H9 (cell line): ENCODE data around the gene COL5A2. TPM values are rescaled to one million over a fixed set of nuclear protein-coding genes. Genes with fewer than 3 reads are reported as not detected.

Experiments used
- DNase-seq: peaks from one replicate; pipeline ENCODE4 v3.0.0-alpha.2; 2017
- H2AFZ ChIP-seq: one replicate; pipeline ENCODE4 v1.6.1; 2013; ENCODE audit warnings: mild to moderate bottlenecking, low read length, control low read depth, moderate library complexity
- H2AK5ac ChIP-seq: 2 replicates; pipeline ENCODE4 v1.6.1; 2013; ENCODE audit warnings: low read length, control low read depth, mixed read lengths; ENCODE audit not compliant: insufficient read length
- H2BK120ac ChIP-seq: one replicate; pipeline ENCODE4 v1.6.1; 2013; ENCODE audit warnings: low read depth, mild to moderate bottlenecking, low read length, control low read depth, inconsistent platforms; ENCODE audit not compliant: poor library complexity, severe bottlenecking
- H2BK12ac ChIP-seq: 2 replicates; pipeline ENCODE4 v1.6.1; 2013; ENCODE audit warnings: low read length, control low read depth, mixed read lengths, low read depth; ENCODE audit not compliant: insufficient read length
- H2BK15ac ChIP-seq: 2 replicates; pipeline ENCODE4 v1.6.1; 2013; ENCODE audit warnings: low read depth, low read length, control low read depth
- H2BK20ac ChIP-seq: one replicate; pipeline ENCODE4 v1.6.1; 2013; ENCODE audit warnings: low read depth, mild to moderate bottlenecking, low read length, control low read depth, inconsistent platforms; ENCODE audit not compliant: poor library complexity, severe bottlenecking
- H2BK5ac ChIP-seq: 2 replicates; pipeline ENCODE4 v1.6.1; 2013; ENCODE audit warnings: low read length, control low read depth, mixed read lengths; ENCODE audit not compliant: insufficient read length
- H3K14ac ChIP-seq: 2 replicates; pipeline ENCODE4 v1.6.1; 2013; ENCODE audit warnings: low read length, control low read depth; ENCODE audit not compliant: insufficient read depth
- H3K18ac ChIP-seq: 2 replicates; pipeline ENCODE4 v1.6.1; 2013; ENCODE audit warnings: low read depth, mild to moderate bottlenecking, mixed read lengths, low read length, control low read depth; ENCODE audit not compliant: insufficient read length
- H3K23ac ChIP-seq: 2 replicates; pipeline ENCODE4 v1.6.1; 2013; ENCODE audit warnings: low read length, control low read depth, mixed read lengths, low read depth; ENCODE audit not compliant: insufficient read length
- H3K23me2 ChIP-seq: 2 replicates; pipeline ENCODE4 v1.6.1; 2013; ENCODE audit warnings: low read depth, mild to moderate bottlenecking, mixed read lengths, low read length, control low read depth; ENCODE audit not compliant: insufficient read length, poor library complexity, severe bottlenecking
- H3K27ac ChIP-seq: 2 replicates; pipeline ENCODE4 v1.5.1; 2013; ENCODE audit warnings: low read length, control low read depth, mixed read lengths, low read depth; ENCODE audit not compliant: insufficient read length
- H3K27me3 ChIP-seq: 2 replicates; pipeline ENCODE4 v1.6.1; 2013; ENCODE audit warnings: low read length, control low read depth, inconsistent platforms; ENCODE audit not compliant: insufficient read depth
- H3K4ac ChIP-seq: 2 replicates; pipeline ENCODE4 v1.6.1; 2013; ENCODE audit warnings: low read depth, mild to moderate bottlenecking, control low read depth, inconsistent platforms, low read length, moderate library complexity
- H3K4me1 ChIP-seq: 2 replicates; pipeline ENCODE4 v1.6.1; 2013; ENCODE audit warnings: low read length, control low read depth, inconsistent platforms; ENCODE audit not compliant: insufficient read depth
- H3K4me2 ChIP-seq: 2 replicates; pipeline ENCODE4 v1.6.1; 2013; ENCODE audit warnings: low read length, control low read depth, mixed read lengths; ENCODE audit not compliant: insufficient read length, insufficient read depth
- H3K56ac ChIP-seq: 2 replicates; pipeline ENCODE4 v1.6.1; 2013; ENCODE audit warnings: low read depth, mild to moderate bottlenecking, mixed read lengths, low read length, control low read depth; ENCODE audit not compliant: insufficient read length
- H3K79me1 ChIP-seq: 2 replicates; pipeline ENCODE4 v1.6.1; 2013; ENCODE audit warnings: low read depth, mild to moderate bottlenecking, moderate library complexity, low read length, control low read depth, inconsistent platforms; ENCODE audit not compliant: insufficient read depth, poor library complexity, severe bottlenecking
- H3K79me2 ChIP-seq: 2 replicates; pipeline ENCODE4 v1.6.1; 2013; ENCODE audit warnings: low read length, control low read depth, inconsistent platforms; ENCODE audit not compliant: insufficient read depth
- H3K9ac ChIP-seq: 2 replicates; pipeline ENCODE4 v1.6.1; 2013; ENCODE audit warnings: low read length, control low read depth, mixed read lengths; ENCODE audit not compliant: insufficient read length; ENCODE audit errors: extremely low read depth
- H3K9me3 ChIP-seq: one replicate; pipeline ENCODE4 v1.6.1; 2013; ENCODE audit warnings: low read depth, low read length, inconsistent platforms; ENCODE audit not compliant: control insufficient read depth
- H3T11ph ChIP-seq: one replicate; pipeline ENCODE4 v1.6.1; 2013; ENCODE audit warnings: mild to moderate bottlenecking, low read length, control low read depth, inconsistent platforms
- H4K20me1 ChIP-seq: one replicate; pipeline ENCODE4 v1.6.1; 2013; ENCODE audit not compliant: control insufficient read depth, insufficient read length, insufficient read depth
- H4K5ac ChIP-seq: 2 replicates; pipeline ENCODE4 v1.6.1; 2013; ENCODE audit warnings: low read depth, mild to moderate bottlenecking, mixed read lengths, low read length, control low read depth; ENCODE audit not compliant: insufficient read length
- H4K8ac ChIP-seq: replicated peaks from 2 replicates; pipeline ENCODE4 v1.6.1; 2013; ENCODE audit warnings: low read length, control low read depth, mixed read lengths, low read depth; ENCODE audit not compliant: insufficient read length
- H4K91ac ChIP-seq: 2 replicates; pipeline ENCODE4 v1.6.1; 2013; ENCODE audit warnings: low read depth, mild to moderate bottlenecking, moderate library complexity, mixed read lengths, low read length, control low read depth; ENCODE audit not compliant: insufficient read length
- H3K27ac Mint-ChIP-seq, 3 experiments: 2 replicates in 2 of 3; 3 replicates in 1 of 3; pipeline ENCODE4 v1.8.0; 2020 to 2021; ENCODE audit warnings: mixed read lengths in 3 of 3, mild to moderate bottlenecking in 1 of 3, moderate library complexity in 1 of 3
- H3K27me3 Mint-ChIP-seq: 2 replicates; pipeline ENCODE4 v1.8.0; 2021; ENCODE audit warnings: low read depth, mild to moderate bottlenecking, moderate library complexity, mixed read lengths
- H3K36me3 Mint-ChIP-seq, 3 experiments: 2 replicates in 2 of 3; 3 replicates in 1 of 3; pipeline ENCODE4 v1.8.0; 2020 to 2021; ENCODE audit warnings: low read depth in 3 of 3, mixed read lengths in 3 of 3; ENCODE audit not compliant: insufficient read depth in 1 of 3
- H3K4me1 Mint-ChIP-seq, 2 experiments: 2 replicates each; pipeline ENCODE4 v1.8.0; 2020; ENCODE audit warnings: mixed read lengths in 2 of 2
- H3K4me3 Mint-ChIP-seq, 2 experiments: 2 replicates in 1 of 2; 3 replicates in 1 of 2; pipeline ENCODE4 v1.8.0; 2020 to 2021; ENCODE audit warnings: mild to moderate bottlenecking in 2 of 2, mixed read lengths in 2 of 2, moderate library complexity in 1 of 2
- H3K9me3 Mint-ChIP-seq, 2 experiments: 2 replicates in 1 of 2; 3 replicates in 1 of 2; pipeline ENCODE4 v1.8.0; 2020; ENCODE audit warnings: mild to moderate bottlenecking in 2 of 2, mixed read lengths in 2 of 2, moderate library complexity in 1 of 2
- CTCF ChIP-seq: fragments of 200-600 bp; sonication (generic); conservative IDR thresholded peaks from 3 replicates; pipeline ENCODE4 v1.8.0; 2021; ENCODE audit warnings: antibody characterized with exemption, mild to moderate bottlenecking
- total RNA-seq: library from RNA; stranded (reverse); gene quantifications from 2 replicates; pipeline ENCODE4 v1.2.1, GENCODE V29; 2021

COL5A2 gene
- total RNA-seq, 1 experiment from 2014 or later, result 10.5 TPM

DNA sequence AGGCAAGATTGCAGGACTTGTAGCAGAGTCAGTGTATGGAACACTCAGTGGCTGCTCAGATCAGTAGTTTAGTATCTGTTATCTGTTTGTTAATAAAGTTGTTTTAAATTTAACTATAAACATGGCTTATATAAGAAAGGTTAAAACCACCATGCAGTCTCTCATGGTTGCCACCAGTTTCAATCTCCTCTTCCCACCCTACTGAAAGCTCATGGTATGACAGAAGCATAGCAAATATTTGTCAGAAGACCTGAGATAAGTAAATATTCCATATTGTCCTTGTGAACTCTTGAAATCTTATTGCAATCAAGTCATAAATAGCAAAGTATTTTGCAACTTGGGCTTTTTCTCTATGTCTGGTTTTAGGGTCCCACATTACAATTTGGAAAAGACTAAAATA is 2.1 kb upstream of the COL5A2 start:
- Histone ChIP-seq H3K18ac (no peak overlapping the region), H3K14ac (no peak overlapping the region), H2BK20ac (no peak overlapping the region), H3K27me3 (no peaks in the 10 kb centered on the region), H4K5ac (no peak overlapping the region), H2BK15ac (no peak overlapping the region), H2AK5ac (no peak overlapping the region), H3K56ac (no peak overlapping the region), H4K8ac (no peak overlapping the region), H3K4me2 (no peak overlapping the region), H3T11ph (no peak overlapping the region), H2BK12ac (no peak overlapping the region), H2BK120ac (no peak overlapping the region), H3K4ac (no peak overlapping the region), H3K79me2 (peaks cover 1% of the 10 kb centered on the region; the same call in 1 of the 2 replicates), H3K9me3 (no peaks in the 10 kb centered on the region), H3K23ac (no peak overlapping the region), H3K23me2 (peaks cover 9% of the 10 kb centered on the region), H4K91ac (no peak overlapping the region), H2BK5ac (no peak overlapping the region), H2AFZ (no peak overlapping the region), H3K27ac (no peak overlapping the region), H3K9ac (no peak overlapping the region), H3K4me1 (no peaks in the 10 kb centered on the region), H3K79me1 (no peaks in the 10 kb centered on the region), H4K20me1 (no peaks in the 10 kb centered on the region)
- Mint-ChIP-seq H3K27ac (no peak overlapping the region), H3K9me3 (no peaks in the 10 kb centered on the region), H3K4me1 (peaks cover 27 to 28% of the 10 kb centered on the region in 2 experiments), H3K4me3 (no peak overlapping the region), H3K27me3 (no peaks in the 10 kb centered on the region), H3K36me3 (no peaks in the 10 kb centered on the region)
- no peak for TF ChIP-seq CTCF
- no peak for DNase-seq
